Tibial nerve (tissue), 4 donors: ENCODE data around the gene TM4SF1. TPM values are rescaled to one million over a fixed set of nuclear protein-coding genes. Genes with fewer than 3 reads are reported as not detected.
A peak's percentile ranks its signal among the peaks of the same experiment; 100 is the strongest.

Source experiments
- DNase-seq, 2 donors: peaks; one replicate each; pipeline ENCODE4 v3.0.0-alpha.2; 2019; ENCODE audit warnings: low spot score in 2 of 2
- H3K27ac ChIP-seq, 4 donors: fragments of 200-600 bp; sonication (generic) in 3 of 4; one replicate each; pipeline ENCODE4 v1.5.1; 2017 to 2019; ENCODE audit warnings: mild to moderate bottlenecking in 1 of 4
- H3K27me3 ChIP-seq, 2 donors: fragments of 200-600 bp; sonication (generic) in 1 of 2; one replicate each; pipeline versions ENCODE4 v1.5.1 to v1.6.0; 2017 to 2019
- H3K36me3 ChIP-seq, 3 donors: fragments of 200-600 bp; sonication (generic); one replicate each; pipeline ENCODE4 v1.5.1; 2018 to 2019
- H3K4me1 ChIP-seq, 4 donors: fragments of 200-600 bp; sonication (generic) in 3 of 4; one replicate each; pipeline ENCODE4 v1.5.1; 2017 to 2019
- H3K4me3 ChIP-seq, 4 donors: fragments of 200-600 bp; sonication (generic) in 3 of 4; one replicate each; pipeline ENCODE4 v1.5.1; 2017 to 2019; ENCODE audit warnings: mild to moderate bottlenecking in 1 of 4, moderate library complexity in 1 of 4
- H3K9me3 ChIP-seq, 4 donors: fragments of 200-600 bp; sonication (generic) in 3 of 4; one replicate each; pipeline ENCODE4 v1.5.1; 2017 to 2019
- EP300 ChIP-seq, 2 donors: sonication (generic); formaldehyde crosslinking; IDR thresholded peaks; one replicate each; pipeline ENCODE4 v1.6.1; 2017; ENCODE audit warnings: antibody characterized with exemption in 2 of 2, mild to moderate bottlenecking in 1 of 2
- POLR2A ChIP-seq, 2 donors: fragments of 450-650 bp; IDR thresholded peaks; one replicate each; pipeline ENCODE4 v1.6.1; 2017; ENCODE audit warnings: antibody characterized with exemption in 2 of 2, mild to moderate bottlenecking in 2 of 2, moderate library complexity in 2 of 2
- WGBS, 2 donors: methylation state at CpG; one replicate each; pipeline ENCODE4 v1.1.5; 2018; 5-methylcytosine and 5-hydroxymethylcytosine counted together
- total RNA-seq, 4 donors: library from RNA; depleted of rRNA; stranded (reverse); fragments of >200 nt; gene quantifications; one replicate each; pipeline ENCODE4 v1.1.0, GENCODE V29; 2016
- TF ChIP-seq, protein P1 (sequence below), 5 experiments: fragments of 200-600 bp in 3 of 5; fragments of 450-650 bp in 2 of 5; sonication (generic) in 3 of 5; IDR thresholded peaks; one replicate each; pipeline ENCODE4 v1.5.1; 2016 to 2019; ENCODE audit warnings: antibody characterized with exemption in 5 of 5, mild to moderate bottlenecking in 3 of 5, moderate library complexity in 2 of 5

The TM4SF1 gene
- total RNA-seq, 4 donors from 2014 or later: 132 to 264 (median 169) TPM

DNA sequence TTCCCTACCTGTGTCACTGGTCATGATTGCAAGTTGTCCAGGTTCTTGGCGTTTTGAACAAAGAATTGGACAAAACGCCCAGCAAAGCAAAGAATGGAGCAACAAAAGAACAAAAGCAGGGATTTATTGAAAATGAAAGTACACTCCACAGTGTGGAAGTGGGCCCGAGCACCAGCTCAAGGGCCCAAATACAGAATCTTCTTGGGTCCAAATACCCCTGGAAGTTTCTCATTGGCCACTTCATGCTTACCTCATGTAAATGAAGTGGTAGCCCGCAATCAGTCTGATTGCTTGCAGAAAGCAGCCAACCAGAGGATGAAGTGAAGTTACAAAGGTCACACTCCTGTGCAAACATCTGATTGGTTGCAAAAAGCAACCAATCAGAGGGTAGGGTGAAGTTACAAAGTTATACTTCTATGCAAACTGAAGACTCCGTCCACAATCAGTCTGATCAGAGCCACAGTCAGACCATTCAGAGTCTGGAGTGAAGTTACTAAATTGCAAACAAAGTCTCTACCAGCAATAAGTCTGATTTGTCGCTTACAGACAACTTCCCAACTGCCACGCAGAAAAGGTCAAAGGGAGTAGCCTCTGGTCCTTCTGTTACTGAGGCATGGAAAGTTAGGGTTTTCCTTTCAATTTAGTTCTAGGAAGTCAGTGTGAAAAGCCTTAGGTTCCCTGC, 8.3 kb upstream of the TM4SF1 start:
- H3K4me1 ChIP-seq: peaks cover 0 to 23% (median 11%) of the 10 kb centered on the region in 4 donors
- DNase-seq: no peak
- no peak overlapping the region for H3K4me3 ChIP-seq
- WGBS, 2 donors: 86 to 87% methylated on average over 7 of the region's 7 CpGs
- peak overlapping the region in 2 of 4 donors; percentile 12 to 71 for H3K27ac ChIP-seq
- no peaks in the 10 kb centered on the region for H3K36me3 ChIP-seq
- no peak for TF ChIP-seq POLR2A (IDR thresholded peaks at IDR 0.05)
- H3K9me3 ChIP-seq: peaks cover 0 to 7% (median 0%) of the 10 kb centered on the region in 4 donors
- no peaks in the 10 kb centered on the region for H3K27me3 ChIP-seq

- H3K4me3 ChIP-seq: no peak overlapping the region
- peaks cover 0 to 7% (median 0%) of the 10 kb centered on the region in 4 donors for H3K9me3 ChIP-seq
- TF ChIP-seq EP300 (IDR thresholded peaks at IDR 0.05): peak in 1 of 2 donors; percentile 32
- TF ChIP-seq, protein P1, sequence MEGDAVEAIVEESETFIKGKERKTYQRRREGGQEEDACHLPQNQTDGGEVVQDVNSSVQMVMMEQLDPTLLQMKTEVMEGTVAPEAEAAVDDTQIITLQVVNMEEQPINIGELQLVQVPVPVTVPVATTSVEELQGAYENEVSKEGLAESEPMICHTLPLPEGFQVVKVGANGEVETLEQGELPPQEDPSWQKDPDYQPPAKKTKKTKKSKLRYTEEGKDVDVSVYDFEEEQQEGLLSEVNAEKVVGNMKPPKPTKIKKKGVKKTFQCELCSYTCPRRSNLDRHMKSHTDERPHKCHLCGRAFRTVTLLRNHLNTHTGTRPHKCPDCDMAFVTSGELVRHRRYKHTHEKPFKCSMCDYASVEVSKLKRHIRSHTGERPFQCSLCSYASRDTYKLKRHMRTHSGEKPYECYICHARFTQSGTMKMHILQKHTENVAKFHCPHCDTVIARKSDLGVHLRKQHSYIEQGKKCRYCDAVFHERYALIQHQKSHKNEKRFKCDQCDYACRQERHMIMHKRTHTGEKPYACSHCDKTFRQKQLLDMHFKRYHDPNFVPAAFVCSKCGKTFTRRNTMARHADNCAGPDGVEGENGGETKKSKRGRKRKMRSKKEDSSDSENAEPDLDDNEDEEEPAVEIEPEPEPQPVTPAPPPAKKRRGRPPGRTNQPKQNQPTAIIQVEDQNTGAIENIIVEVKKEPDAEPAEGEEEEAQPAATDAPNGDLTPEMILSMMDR (IDR thresholded peaks at IDR 0.05): no peak
- no peak for DNase-seq
- WGBS, 2 donors: 82 to 89% methylated on average over 6 of the region's 6 CpGs
- H3K36me3 ChIP-seq: no peaks in the 10 kb centered on the region
- no peaks in the 10 kb centered on the region for H3K27me3 ChIP-seq
- H3K4me1 ChIP-seq: peaks cover 0 to 23% (median 11%) of the 10 kb centered on the region in 4 donors
- peak overlapping the region in 2 of 4 donors; percentile 12 to 71 for H3K27ac ChIP-seq
These were observed 7.5 kb upstream of the TM4SF1 start for GRCh38 chr3:149384911-149385321.

- peaks cover 0 to under 1% (median 0%) of the 10 kb centered on the region in 4 donors for H3K9me3 ChIP-seq
- H3K4me3 ChIP-seq: no peak overlapping the region
- no peak for DNase-seq
- no peaks in the 10 kb centered on the region for H3K36me3 ChIP-seq
- no peaks in the 10 kb centered on the region for H3K27me3 ChIP-seq
- TF ChIP-seq, protein P1 (IDR thresholded peaks at IDR 0.05): no peak
- no peak for TF ChIP-seq EP300 (IDR thresholded peaks at IDR 0.05)
- TF ChIP-seq POLR2A (IDR thresholded peaks at IDR 0.05): no peak
- no peak overlapping the region for H3K27ac ChIP-seq
- H3K4me1 ChIP-seq: peaks cover 0 to 23% (median 11%) of the 10 kb centered on the region in 4 donors
These were observed 6.7 kb upstream of the TM4SF1 start for GRCh38 chr3:149384167-149384566.

- no peak overlapping the region for H3K27ac ChIP-seq
These were observed 6.3 kb upstream of the TM4SF1 start for GRCh38 chr3:149383703-149384102.

GRCh38 chr3:149382518-149382917, 5.1 kb upstream of the TM4SF1 start:
- no peaks in the 10 kb centered on the region for H3K36me3 ChIP-seq
- WGBS, 2 donors: 93 to 97% methylated on average over 6 of the region's 6 CpGs
- H3K4me1 ChIP-seq: peaks cover 0 to 35% (median 12%) of the 10 kb centered on the region in 4 donors
- H3K4me3 ChIP-seq: no peak overlapping the region
- no peak overlapping the region for H3K27ac ChIP-seq
- no peaks in the 10 kb centered on the region for H3K27me3 ChIP-seq
- H3K9me3 ChIP-seq: no peaks in the 10 kb centered on the region
- DNase-seq: no peak
- no peak for TF ChIP-seq EP300 (IDR thresholded peaks at IDR 0.05)
- TF ChIP-seq, protein P1 (IDR thresholded peaks at IDR 0.05): no peak
- no peak for TF ChIP-seq POLR2A (IDR thresholded peaks at IDR 0.05)

More at GRCh38 chr3:149383703-149384102, 6.3 kb upstream of the TM4SF1 start:
- H3K4me3 ChIP-seq: no peak overlapping the region
- H3K27me3 ChIP-seq: no peaks in the 10 kb centered on the region
- H3K36me3 ChIP-seq: no peaks in the 10 kb centered on the region
- peaks cover 0 to 25% (median 11%) of the 10 kb centered on the region in 4 donors for H3K4me1 ChIP-seq
- no peak for TF ChIP-seq POLR2A (IDR thresholded peaks at IDR 0.05)
- TF ChIP-seq EP300 (IDR thresholded peaks at IDR 0.05): no peak
- TF ChIP-seq, protein P1 (IDR thresholded peaks at IDR 0.05): no peak
- H3K9me3 ChIP-seq: no peaks in the 10 kb centered on the region
- no peak for DNase-seq
